Neuronal stem cell (in vitro differentiated cells): Measurements from ENCODE around the gene C1S.
"Not testable (repeated sequence)": the region's sequence is repeated elsewhere in the genome, so short reads cannot be mapped to it uniquely, and the experiment has no call there.

Source experiments
- DNase-seq: peaks from one replicate; pipeline ENCODE4 v3.0.0-alpha.2; 2013; ENCODE audit warnings: low spot score
- H2AFZ ChIP-seq: one replicate; pipeline ENCODE4 v1.6.1; 2013; ENCODE audit warnings: mild to moderate bottlenecking, low read length, inconsistent platforms
- H2AK5ac ChIP-seq: 2 replicates; pipeline ENCODE4 v1.6.1; 2013; ENCODE audit warnings: low read depth, mild to moderate bottlenecking, inconsistent platforms, low read length, moderate library complexity, mixed read lengths
- H2BK120ac ChIP-seq: 2 replicates; pipeline ENCODE4 v1.6.1; 2013; ENCODE audit warnings: low read depth, mild to moderate bottlenecking, inconsistent platforms, low read length, moderate library complexity, mixed read lengths
- H2BK12ac ChIP-seq: one replicate; pipeline ENCODE4 v1.6.1; 2013; ENCODE audit warnings: low read length, inconsistent platforms
- H2BK15ac ChIP-seq: 2 replicates; pipeline ENCODE4 v1.6.1; 2013; ENCODE audit warnings: mild to moderate bottlenecking, low read length, inconsistent platforms, mixed read lengths
- H2BK5ac ChIP-seq: one replicate; pipeline ENCODE4 v1.6.1; 2013; ENCODE audit warnings: inconsistent platforms, mild to moderate bottlenecking, low read length, moderate library complexity
- H3K14ac ChIP-seq: one replicate; pipeline ENCODE4 v1.6.1; 2013; ENCODE audit warnings: low read length, inconsistent platforms
- H3K18ac ChIP-seq: 2 replicates; pipeline ENCODE4 v1.6.1; 2013; ENCODE audit warnings: low read length, inconsistent platforms
- H3K23ac ChIP-seq: 2 replicates; pipeline ENCODE4 v1.6.1; 2013; ENCODE audit warnings: low read depth, mild to moderate bottlenecking, mixed read lengths, low read length, inconsistent platforms; ENCODE audit not compliant: poor library complexity
- H3K27ac ChIP-seq: replicated peaks from 3 replicates; pipeline ENCODE4 v1.5.1; 2013; ENCODE audit warnings: low read length, inconsistent platforms
- H3K27me3 ChIP-seq, 3 experiments: 2 replicates each; pipeline ENCODE4 v1.6.1; 2013; ENCODE audit warnings: low read length in 3 of 3, mild to moderate bottlenecking in 2 of 3, inconsistent platforms in 1 of 3, low read depth in 1 of 3, mixed read lengths in 1 of 3, moderate library complexity in 1 of 3; ENCODE audit not compliant: control insufficient read depth in 3 of 3, insufficient read depth in 3 of 3
- H3K36me3 ChIP-seq, 2 donors: replicated peaks in 1 of 2; 2 replicates each; pipeline ENCODE4 v1.6.1; 2013; ENCODE audit warnings: low read length in 2 of 2; ENCODE audit not compliant: control insufficient read depth in 2 of 2, insufficient read depth in 2 of 2
- H3K4ac ChIP-seq: 2 replicates; pipeline ENCODE4 v1.6.1; 2013; ENCODE audit warnings: inconsistent platforms, mild to moderate bottlenecking, low read length, moderate library complexity
- H3K4me1 ChIP-seq, 2 donors: 1 replicate in 1 of 2; 2 replicates in 1 of 2; pipeline ENCODE4 v1.6.1; 2013; ENCODE audit warnings: low read length in 2 of 2, low read depth in 1 of 2; ENCODE audit not compliant: control insufficient read depth in 2 of 2, insufficient read depth in 1 of 2
- H3K4me2 ChIP-seq: one replicate; pipeline ENCODE4 v1.6.1; 2013; ENCODE audit warnings: mild to moderate bottlenecking, low read length, inconsistent platforms; ENCODE audit not compliant: insufficient read depth, poor library complexity, severe bottlenecking
- H3K4me3 ChIP-seq, 2 donors: 2 replicates each; pipeline ENCODE4 v1.5.1; 2013; ENCODE audit warnings: low read length in 2 of 2, mild to moderate bottlenecking in 2 of 2, inconsistent platforms in 1 of 2, moderate library complexity in 1 of 2
- H3K79me1 ChIP-seq: one replicate; pipeline ENCODE4 v1.6.1; 2013; ENCODE audit warnings: low read depth, mild to moderate bottlenecking, inconsistent platforms, low read length, moderate library complexity
- H3K9ac ChIP-seq: one replicate; pipeline ENCODE4 v1.6.1; 2013; ENCODE audit warnings: mild to moderate bottlenecking, low read depth, low read length, inconsistent platforms; ENCODE audit not compliant: poor library complexity
- H3K9me3 ChIP-seq, 2 donors: replicated peaks in 1 of 2; 2 replicates each; pipeline versions ENCODE3 to v1.6.1; 2013; ENCODE audit warnings: low read length in 2 of 2, mild to moderate bottlenecking in 2 of 2, inconsistent platforms in 1 of 2, low read depth in 1 of 2, mixed read lengths in 1 of 2, moderate library complexity in 1 of 2; ENCODE audit not compliant: control insufficient read depth in 2 of 2, insufficient read depth in 1 of 2
- H4K8ac ChIP-seq: one replicate; pipeline ENCODE4 v1.6.1; 2013; ENCODE audit warnings: low read depth, mild to moderate bottlenecking, inconsistent platforms, low read length, moderate library complexity
- H4K91ac ChIP-seq: one replicate; pipeline ENCODE4 v1.6.1; 2013; ENCODE audit warnings: low read length, low read depth, mild to moderate bottlenecking, inconsistent platforms; ENCODE audit not compliant: poor library complexity
- WGBS, 2 donors: extraction: QIAGEN DNeasy Blood & Tissue Kit; methylation state at CpG; one replicate each; pipeline ENCODE4 v1.1.7; 2013; ENCODE audit warnings: missing lambda C conversion rate in 2 of 2, mixed read lengths in 1 of 2; ENCODE audit not compliant: insufficient read length in 2 of 2, insufficient replicate concordance in 1 of 2; ENCODE audit errors: extremely low coverage in 2 of 2; 5-methylcytosine and 5-hydroxymethylcytosine counted together

Gene C1S

GRCh38 chr12:7102582-7102981 is 42.1 kb downstream of the C1S start:
- no peaks in the 10 kb centered on the region for H3K4me1 ChIP-seq
- no peak overlapping the region for H3K4me3 ChIP-seq
- H3K9me3 ChIP-seq = peaks cover 2 to 16% of the 10 kb centered on the region in 2 donors
- H3K36me3 ChIP-seq = peaks cover 7 to 53% of the 10 kb centered on the region in 2 donors
- H2BK15ac ChIP-seq = no peak overlapping the region
- H3K4me2 ChIP-seq = no peak overlapping the region
- no peaks in the 10 kb centered on the region for H3K27me3 ChIP-seq
- H3K18ac ChIP-seq = no peak overlapping the region
- no peak overlapping the region for H2AFZ ChIP-seq
- H2BK5ac ChIP-seq = no peak overlapping the region
- H3K79me1 ChIP-seq = no peaks in the 10 kb centered on the region
- no peak overlapping the region for H3K27ac ChIP-seq
- no peak overlapping the region for H4K91ac ChIP-seq
- H3K4ac ChIP-seq = no peak overlapping the region
- H3K9ac ChIP-seq = no peak overlapping the region
- no peak overlapping the region for H4K8ac ChIP-seq
- no CpG with 5 or more reads among the region's 3 CpGs for WGBS, 2 donors
- no peak overlapping the region for H2BK12ac ChIP-seq
- no peak overlapping the region for H2BK120ac ChIP-seq
- H3K23ac ChIP-seq = no peak overlapping the region
- DNase-seq = no peak
- no peak overlapping the region for H2AK5ac ChIP-seq
- H3K14ac ChIP-seq = no peak overlapping the region

GRCh38 chr12:7103837-7104584 is 43.5 kb downstream of the C1S start:
- no peak overlapping the region for H4K91ac ChIP-seq
- no peak overlapping the region for H2BK120ac ChIP-seq
- no peak overlapping the region for H3K4me2 ChIP-seq
- H3K79me1 ChIP-seq = peaks cover 2% of the 10 kb centered on the region
- H3K36me3 ChIP-seq = peaks cover 5 to 46% of the 10 kb centered on the region in 2 donors
- peaks cover under 1 to 2% of the 10 kb centered on the region in 2 donors for H3K4me1 ChIP-seq
- no CpG with 5 or more reads among the region's 14 CpGs for WGBS, 2 donors
- no peak overlapping the region for H3K18ac ChIP-seq
- no peaks in the 10 kb centered on the region for H3K27me3 ChIP-seq
- no peak overlapping the region for H3K23ac ChIP-seq
- no peak overlapping the region for H3K4me3 ChIP-seq
- H3K9me3 ChIP-seq = peaks cover 2 to 16% of the 10 kb centered on the region in 2 donors
- H2AK5ac ChIP-seq = no peak overlapping the region
- H2BK15ac ChIP-seq = no peak overlapping the region
- no peak overlapping the region for H4K8ac ChIP-seq
- DNase-seq = no peak
- no peak overlapping the region for H3K9ac ChIP-seq
- no peak overlapping the region for H3K27ac ChIP-seq
- no peak overlapping the region for H3K4ac ChIP-seq
- H2BK12ac ChIP-seq = no peak overlapping the region
- H2BK5ac ChIP-seq = no peak overlapping the region
- no peak overlapping the region for H2AFZ ChIP-seq
- no peak overlapping the region for H3K14ac ChIP-seq

- H3K4me3 ChIP-seq = no peak overlapping the region
- H3K27ac ChIP-seq = no peak overlapping the region
- no peak overlapping the region for H3K18ac ChIP-seq
- H3K9ac ChIP-seq = no peak overlapping the region
- no peak overlapping the region for H3K4me2 ChIP-seq
- no peak for DNase-seq
- no peak overlapping the region for H2AFZ ChIP-seq
- H2BK120ac ChIP-seq = no peak overlapping the region
- no peak overlapping the region for H4K91ac ChIP-seq
- H3K14ac ChIP-seq = no peak overlapping the region
- peaks cover 2% of the 10 kb centered on the region for H3K79me1 ChIP-seq
- no peak overlapping the region for H2AK5ac ChIP-seq
- peaks cover 2 to 16% of the 10 kb centered on the region in 2 donors for H3K9me3 ChIP-seq
- H3K4me1 ChIP-seq = peaks cover 2 to 8% of the 10 kb centered on the region in 2 donors
- H3K23ac ChIP-seq = no peak overlapping the region
- H2BK5ac ChIP-seq = no peak overlapping the region
- no peak overlapping the region for H3K4ac ChIP-seq
- no peak overlapping the region for H2BK12ac ChIP-seq
- peaks cover 3 to 32% of the 10 kb centered on the region in 2 donors for H3K36me3 ChIP-seq
- H2BK15ac ChIP-seq = no peak overlapping the region
- no peaks in the 10 kb centered on the region for H3K27me3 ChIP-seq
- no CpG with 5 or more reads among the region's 1 CpG for WGBS, 2 donors
- H4K8ac ChIP-seq = no peak overlapping the region
These were observed 45.6 kb downstream of the C1S start for GRCh38 chr12:7106082-7106481.

- not testable (repeated sequence) for H2AK5ac ChIP-seq, H3K4me3 ChIP-seq, H3K18ac ChIP-seq, H2BK120ac ChIP-seq, H2BK15ac ChIP-seq, H3K27me3 ChIP-seq, H3K23ac ChIP-seq, H3K9ac ChIP-seq, H3K4ac ChIP-seq, H3K27ac ChIP-seq, DNase-seq, H2AFZ ChIP-seq, H2BK5ac ChIP-seq, H3K4me1 ChIP-seq, H4K91ac ChIP-seq, H3K14ac ChIP-seq, H3K79me1 ChIP-seq, H2BK12ac ChIP-seq, H4K8ac ChIP-seq, H3K4me2 ChIP-seq
- WGBS, 2 donors = no CpG with 5 or more reads among the region's 5 CpGs
- Histone ChIP-seq H3K9me3 (peaks cover 2 to 16% of the 10 kb centered on the region in 2 donors), H3K36me3 (peaks cover 3 to 28% of the 10 kb centered on the region in 2 donors)
These were observed 46.7 kb downstream of the C1S start for GRCh38 chr12:7107181-7107580.
